Activated CD8-positive, alpha-beta T cell treated with anti-CD3 and anti-CD28 coated beads for 36 hours (primary cell): ENCODE results near the gene KCNQ1OT1. TPM values are rescaled to one million over a fixed set of nuclear protein-coding genes. Genes with fewer than 3 reads are reported as not detected.

Source experiments
- ATAC-seq: fragments of 200-7000 bp; cut with Tn5 transposase; one replicate; pipeline ENCODE4 v1.10.0; 2021; ENCODE audit warnings: mild to moderate bottlenecking, moderate library complexity
- CTCF ChIA-PET: fragments of 350-600 bp; sonication (Branson Sonifier 250); formaldehyde crosslinking; loops from one replicate; lab custom pipeline; 2021; ENCODE audit warnings: antibody characterized with exemption; lab: Charles Lee
- POLR2A ChIA-PET: fragments of 350-600 bp; sonication (Branson Sonifier 250); formaldehyde crosslinking; loops from one replicate; lab custom pipeline; 2021; ENCODE audit warnings: antibody characterized with exemption; lab: Charles Lee
- DNase-seq: peaks from one replicate; pipeline ENCODE4 v3.0.0-alpha.2; 2020
- H3K27ac Mint-ChIP-seq: one replicate; pipeline ENCODE4 v1.8.0; 2021; ENCODE audit warnings: mild to moderate bottlenecking, mixed read lengths
- H3K27me3 Mint-ChIP-seq: one replicate; pipeline ENCODE4 v1.8.0; 2021; ENCODE audit warnings: mixed read lengths
- H3K36me3 Mint-ChIP-seq: one replicate; pipeline ENCODE4 v1.8.0; 2021; ENCODE audit warnings: low read depth, mixed read lengths
- H3K4me1 Mint-ChIP-seq: one replicate; pipeline ENCODE4 v1.8.0; 2021; ENCODE audit warnings: low read depth, mixed read lengths
- H3K4me3 Mint-ChIP-seq: one replicate; pipeline ENCODE4 v1.8.0; 2021; ENCODE audit warnings: mild to moderate bottlenecking, moderate library complexity, mixed read lengths
- H3K9me3 Mint-ChIP-seq: one replicate; pipeline ENCODE4 v1.8.0; 2021; ENCODE audit warnings: mixed read lengths
- CTCF ChIP-seq: fragments of 200-600 bp; IDR thresholded peaks from one replicate; pipeline ENCODE4 v1.8.0; 2022; ENCODE audit warnings: antibody characterized with exemption, mild to moderate bottlenecking
- intact Hi-C: fragments of 100-400 bp; cut with micrococcal nuclease; formaldehyde crosslinking; loops from one replicate; pipeline ENCODE4 v1.10.0; 2022
- total RNA-seq, 2 experiments: library from RNA; stranded (reverse); gene quantifications; one replicate each; pipeline ENCODE4 v1.2.3, GENCODE V29; 2021

Gene KCNQ1OT1
- total RNA-seq, 2 experiments from 2014 or later = 0.22 to 0.23 TPM

DNA sequence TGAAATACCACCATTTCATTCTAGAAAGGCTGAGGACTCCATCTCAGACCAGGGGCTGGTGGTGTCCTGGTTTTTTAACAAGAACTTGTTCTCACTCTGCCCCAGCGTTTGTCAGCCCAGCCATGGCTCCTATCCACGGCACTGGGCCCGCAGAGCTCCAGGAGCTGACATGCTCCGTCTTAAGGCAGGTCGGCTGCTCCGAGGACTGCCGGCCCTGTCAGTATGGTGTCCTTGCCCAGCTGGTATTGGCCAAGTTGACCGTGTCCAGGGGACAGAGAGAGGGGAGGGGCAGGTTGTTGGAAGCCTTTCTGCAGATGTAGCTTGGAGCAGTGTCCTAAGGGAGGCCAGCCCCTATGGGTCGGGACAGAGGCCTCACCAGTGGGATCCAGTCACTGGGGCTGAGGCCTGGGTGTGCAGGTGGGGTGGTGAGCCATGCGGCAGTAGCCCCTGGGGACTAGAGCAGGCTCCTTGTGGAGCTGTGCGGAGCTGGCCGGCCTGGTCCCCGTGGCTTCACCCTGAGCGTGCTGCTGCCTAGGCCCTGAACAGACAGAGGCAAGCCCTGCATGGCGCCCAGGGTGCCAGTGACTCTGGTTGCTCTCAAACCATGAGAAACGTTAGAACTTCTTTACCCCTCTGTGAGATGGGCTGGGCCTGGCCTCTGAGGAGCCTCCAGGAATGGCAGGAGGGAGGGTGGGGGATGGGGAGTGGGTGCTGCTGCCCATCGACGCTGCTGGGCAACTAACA, 39.9 kb upstream of the KCNQ1OT1 start:
- H3K4me3 Mint-ChIP-seq = no peak overlapping the region
- no peaks in the 10 kb centered on the region for H3K9me3 Mint-ChIP-seq
- H3K27ac Mint-ChIP-seq = no peak overlapping the region
- no peak for DNase-seq
- TF ChIP-seq CTCF = no peak
- intact Hi-C loops = no loop called here
- no peaks in the 10 kb centered on the region for H3K36me3 Mint-ChIP-seq
- no peaks in the 10 kb centered on the region for H3K4me1 Mint-ChIP-seq
- ChIA-PET POLR2A (no interaction called here), CTCF (no interaction called here)
- H3K27me3 Mint-ChIP-seq = no peaks in the 10 kb centered on the region
- no peak for ATAC-seq

DNA sequence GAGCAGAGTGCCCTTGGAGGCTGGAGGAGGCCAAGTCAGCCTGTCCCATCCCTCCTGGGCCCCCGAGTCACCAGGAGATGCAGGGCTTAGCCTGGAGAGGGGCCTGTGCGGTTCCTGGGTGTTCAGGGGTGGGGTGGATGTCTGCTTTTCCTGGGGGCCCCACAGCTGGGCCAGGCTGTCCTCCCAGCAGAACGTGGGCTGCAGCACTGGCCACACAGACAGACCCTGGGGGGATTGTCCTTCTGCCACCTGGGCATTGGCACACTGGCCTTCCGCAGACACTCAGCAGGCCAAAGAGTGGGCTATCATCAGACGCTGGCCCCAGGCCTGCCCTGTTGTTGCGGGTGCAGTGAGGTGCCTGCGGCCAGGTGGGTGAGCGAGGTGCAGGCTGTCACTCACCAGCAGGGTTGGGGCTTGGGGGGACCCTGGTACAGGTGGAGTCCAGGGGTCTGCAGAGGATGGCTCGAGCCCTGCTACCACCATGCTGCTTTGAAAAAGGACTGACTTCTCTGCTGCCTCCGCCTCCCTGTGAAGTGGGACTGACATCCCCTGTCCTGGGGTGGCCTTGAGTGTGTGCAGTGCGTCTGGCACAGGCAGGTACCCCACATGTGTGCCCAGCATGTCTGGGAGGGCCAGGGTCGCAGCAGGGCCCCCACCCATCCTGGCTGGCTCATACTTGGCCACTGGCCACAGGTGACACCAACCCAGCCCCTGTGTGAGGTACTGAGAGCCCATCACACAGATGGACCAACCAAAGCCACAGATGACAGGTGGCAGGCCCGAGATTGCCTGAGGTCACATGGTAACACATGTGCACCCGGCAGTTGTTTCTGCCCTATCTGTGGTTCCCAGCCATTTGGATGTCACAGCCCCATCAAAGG, 39.0 kb upstream of the KCNQ1OT1 start:
- no peak overlapping the region for H3K27ac Mint-ChIP-seq
- intact Hi-C loops = no loop called here
- no peaks in the 10 kb centered on the region for H3K27me3 Mint-ChIP-seq
- ATAC-seq = no peak
- no peak for TF ChIP-seq CTCF
- POLR2A ChIA-PET = no interaction called here
- H3K9me3 Mint-ChIP-seq = no peaks in the 10 kb centered on the region
- H3K4me1 Mint-ChIP-seq = no peaks in the 10 kb centered on the region
- CTCF ChIA-PET = no interaction called here
- H3K36me3 Mint-ChIP-seq = no peaks in the 10 kb centered on the region
- H3K4me3 Mint-ChIP-seq = no peak overlapping the region
- no peak for DNase-seq

DNA sequence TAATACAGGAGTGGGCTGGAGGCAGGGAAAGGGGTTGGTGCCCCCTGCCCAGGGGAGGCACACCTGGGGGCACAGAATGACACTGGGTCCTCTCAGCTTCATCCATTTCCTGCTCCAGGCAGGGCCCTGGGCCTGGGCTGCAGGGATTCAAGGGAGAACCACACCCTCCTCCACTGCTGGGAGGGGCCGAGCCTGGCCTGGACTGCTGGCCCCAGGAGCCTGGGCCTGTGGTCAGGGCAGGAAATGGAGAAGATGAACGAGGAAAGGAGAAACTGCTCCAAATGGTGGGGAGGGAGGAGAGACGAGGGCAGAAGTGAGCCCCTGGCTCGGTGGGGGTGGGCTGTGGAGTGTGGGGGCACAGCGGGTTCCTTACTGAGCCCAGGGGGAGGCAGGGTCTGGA, 38.1 kb upstream of the KCNQ1OT1 start:
- ChIA-PET CTCF (interaction anchor here (0.6 kb wide), 1 partner anchor 600 kb away, joined by 3 read pairs; no protein-coding TSS in a partner anchor), POLR2A (no interaction called here)
- intact Hi-C loops = no loop called here
- Mint-ChIP-seq H3K27ac (no peak overlapping the region), H3K4me1 (no peaks in the 10 kb centered on the region), H3K9me3 (no peaks in the 10 kb centered on the region), H3K36me3 (no peaks in the 10 kb centered on the region), H3K27me3 (no peaks in the 10 kb centered on the region), H3K4me3 (no peak overlapping the region)
- ATAC-seq (no peak), DNase-seq (no peak)
- no peak for TF ChIP-seq CTCF

- no peak overlapping the region for H3K4me3 Mint-ChIP-seq
These were observed 37.4 kb upstream of the KCNQ1OT1 start for GRCh38 chr11:2737226-2737590.

More at GRCh38 chr11:2737226-2737590, 37.4 kb upstream of the KCNQ1OT1 start:
- Mint-ChIP-seq H3K27ac (no peak overlapping the region), H3K4me1 (no peaks in the 10 kb centered on the region), H3K36me3 (no peaks in the 10 kb centered on the region), H3K27me3 (no peaks in the 10 kb centered on the region), H3K9me3 (no peaks in the 10 kb centered on the region)
- CTCF ChIA-PET = interaction anchor here (0.6 kb wide), 1 partner anchor 599 kb away, joined by 3 read pairs; no protein-coding TSS in a partner anchor
- POLR2A ChIA-PET = no interaction called here
- no peak for DNase-seq
- intact Hi-C loops = no loop called here
- ATAC-seq = no peak
- no peak for TF ChIP-seq CTCF
